Measurements from ENCODE around the gene KCNA1.

DNA sequence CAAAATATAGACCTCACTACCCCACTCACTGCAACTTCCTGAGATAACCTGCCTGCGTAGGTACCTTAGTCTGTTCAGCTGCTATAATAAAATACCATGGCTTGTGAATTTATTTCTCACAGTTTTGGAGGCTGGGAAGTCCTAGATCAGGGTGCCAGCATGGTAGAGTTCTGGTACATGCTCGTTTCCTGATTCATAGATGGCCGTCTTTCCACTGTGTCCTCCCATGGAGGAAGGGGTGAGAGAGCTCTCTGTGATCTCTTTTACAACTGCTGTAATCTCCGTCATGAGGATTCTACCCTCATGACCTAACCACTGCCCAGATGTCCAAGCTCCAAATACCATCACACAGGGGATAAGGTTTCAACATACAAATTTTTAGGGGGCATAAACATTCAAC, 49.7 kb downstream of the KCNA1 start:
- TF ChIP-seq CTCF (IDR thresholded peaks at IDR 0.05) (no peak), EZH2phosphoT487 (IDR thresholded peaks at IDR 0.05) (no peak)
